ENCODE results near the gene IP6K2.

The IP6K2 gene

DNA sequence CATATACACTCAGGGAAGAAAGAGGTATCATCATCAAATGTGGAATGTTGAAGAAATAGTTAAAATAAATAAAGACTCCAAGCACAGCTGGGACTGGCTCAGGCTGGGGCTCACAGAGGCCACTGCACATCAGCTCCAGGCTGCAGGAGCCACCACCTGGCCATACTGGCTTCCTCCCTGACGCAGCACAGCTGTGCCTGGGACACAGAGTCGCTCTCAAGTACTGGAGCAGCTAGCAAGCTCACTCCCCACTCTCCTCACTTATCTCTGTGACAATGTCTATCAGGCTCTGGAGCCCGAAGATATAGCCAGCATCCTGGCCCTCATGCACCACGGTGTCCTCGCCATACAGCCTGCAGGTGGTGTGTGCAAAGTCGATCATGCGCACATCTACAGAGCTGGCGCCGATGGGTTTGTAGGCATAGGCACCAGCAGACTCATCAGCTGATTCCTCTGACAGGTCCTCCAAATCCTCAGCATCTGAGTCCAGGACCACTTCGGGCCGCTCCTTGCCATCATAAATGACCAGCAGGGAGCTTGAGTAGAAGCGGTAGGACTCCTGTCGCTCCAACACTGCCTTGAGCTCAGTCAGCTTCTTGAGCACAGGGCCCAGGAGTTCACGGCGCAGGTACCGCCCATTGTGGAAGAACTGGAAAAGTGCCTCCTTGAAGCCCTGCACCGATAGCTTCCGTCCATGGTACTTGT is 28.8 kb downstream of the IP6K2 start:
- DNase-seq, result no peak

DNA sequence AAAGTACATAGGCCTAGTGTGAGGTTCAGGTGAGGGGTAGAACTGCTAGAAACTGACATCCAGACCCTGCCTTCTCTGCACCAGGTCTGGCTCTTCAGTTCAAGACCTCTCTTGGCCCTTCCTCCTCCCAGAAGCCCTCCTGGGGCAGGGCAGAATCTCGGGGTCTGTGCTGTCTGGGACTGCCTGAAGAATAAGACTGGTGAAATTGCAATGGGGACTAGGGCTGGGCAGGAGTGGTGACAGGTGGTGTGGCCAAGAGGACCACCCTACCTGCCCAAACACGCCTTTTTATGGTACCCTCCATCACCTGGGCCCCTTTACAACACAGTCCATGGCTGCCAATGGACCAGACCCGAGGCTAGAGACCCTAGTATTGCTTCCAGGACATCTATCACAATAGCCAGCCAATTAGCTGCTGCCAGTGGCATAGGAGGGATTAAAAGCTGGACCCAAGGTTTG is 29.8 kb downstream of the IP6K2 start:
- DNase-seq, result no peak

DNA sequence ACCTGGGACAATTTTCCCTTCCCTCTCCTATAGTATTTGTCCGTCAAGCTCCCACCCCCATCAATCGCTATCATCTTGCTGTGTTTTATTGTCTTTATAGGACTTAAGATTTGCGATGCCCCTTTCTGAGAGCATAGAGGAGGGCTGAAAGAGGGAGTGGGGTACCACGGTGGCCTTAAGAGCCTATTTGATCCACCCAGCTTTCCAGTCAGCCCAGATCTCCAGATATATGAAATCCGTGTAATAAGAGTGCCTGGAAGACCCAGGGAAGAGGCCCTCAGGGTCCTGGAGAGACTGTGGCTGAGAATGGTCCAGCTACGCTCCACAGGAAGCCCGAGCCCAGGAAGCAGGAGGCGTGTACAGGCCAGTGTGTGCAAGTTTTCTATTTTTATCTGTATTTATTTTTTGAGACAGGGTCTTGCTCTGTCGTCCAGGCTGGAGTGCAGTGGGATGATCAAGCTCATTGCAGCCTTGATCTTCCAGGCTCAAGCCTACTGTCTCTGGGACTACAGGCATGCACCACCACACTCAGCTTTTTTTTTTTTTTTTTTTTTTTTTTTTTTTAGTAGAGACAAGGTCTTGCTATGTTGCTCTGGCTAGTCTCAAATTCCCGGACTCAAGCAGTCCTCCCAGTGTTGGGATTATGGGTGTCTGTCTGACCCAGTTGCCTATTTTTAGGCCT is 30.3 kb downstream of the IP6K2 start:
- no peak for DNase-seq

DNA sequence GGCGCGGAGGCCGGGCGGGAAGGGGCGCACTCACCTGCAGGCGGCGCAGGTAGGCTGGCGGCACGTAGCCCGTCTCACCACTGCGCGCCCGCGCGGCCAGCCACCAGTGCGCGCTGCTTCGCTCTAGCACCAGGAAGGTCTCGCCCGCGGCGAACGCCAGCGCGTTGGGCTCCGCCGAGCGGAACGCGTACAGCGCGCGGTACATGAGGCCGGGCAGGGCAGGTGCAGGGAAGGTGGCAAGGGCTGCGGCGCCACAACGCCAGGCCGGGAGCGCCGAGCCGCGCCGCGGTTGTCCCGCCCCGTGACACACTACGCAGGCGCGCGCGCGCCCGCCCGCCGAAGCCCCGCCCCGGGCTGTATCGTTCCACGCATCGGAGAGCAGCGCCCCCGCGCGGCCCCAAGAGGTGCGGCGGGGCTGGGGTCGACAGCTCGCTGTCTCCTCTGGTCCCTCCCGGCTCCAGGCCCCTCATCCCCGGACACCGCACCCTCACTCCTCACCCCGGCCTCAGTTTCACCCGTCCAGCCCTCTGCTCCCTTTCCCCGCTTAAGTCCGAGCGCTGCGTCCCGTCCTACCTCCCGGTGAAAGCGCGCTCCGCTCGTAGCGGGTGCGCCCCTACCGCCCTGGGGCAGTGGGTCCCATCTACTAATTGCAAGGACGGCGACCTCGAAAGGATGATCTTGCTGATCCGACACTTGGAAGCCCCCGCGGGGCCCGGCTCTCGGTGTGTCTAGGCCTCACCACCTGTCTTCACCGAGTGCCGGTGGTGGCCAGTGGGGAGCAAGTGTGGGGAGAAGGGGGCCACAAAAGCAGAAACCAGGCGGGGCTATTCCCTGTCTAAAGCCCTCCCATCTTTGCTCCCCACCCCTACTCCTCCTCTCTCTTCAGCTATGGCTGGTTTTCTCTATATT is 31.2 kb downstream of the IP6K2 start, which contains the start of gene NCKIPSD:
TSS of gene NCKIPSD (minus strand) at position 313 of the 909 bp plus-strand sequence. CDS start at position 205, 108 bp downstream.
- peak; percentile 81 for DNase-seq

DNA sequence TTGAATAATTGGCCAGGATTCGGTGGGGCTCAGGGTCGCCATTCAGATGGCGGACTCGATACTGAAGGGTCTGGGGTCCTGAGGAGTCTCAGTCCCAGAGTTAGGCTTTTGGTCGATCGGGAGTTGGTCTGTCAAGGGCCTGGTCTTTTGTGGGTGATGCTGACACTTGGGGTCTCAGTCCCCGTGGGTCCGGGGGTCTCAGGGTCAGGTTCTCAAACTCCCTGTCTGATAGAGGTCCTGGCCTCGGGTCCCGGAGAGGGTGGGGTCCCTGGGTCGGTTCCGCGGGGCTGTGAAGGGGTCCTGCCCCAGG is 31.8 kb downstream of the IP6K2 start:
- DNase-seq, result no peak

DNA sequence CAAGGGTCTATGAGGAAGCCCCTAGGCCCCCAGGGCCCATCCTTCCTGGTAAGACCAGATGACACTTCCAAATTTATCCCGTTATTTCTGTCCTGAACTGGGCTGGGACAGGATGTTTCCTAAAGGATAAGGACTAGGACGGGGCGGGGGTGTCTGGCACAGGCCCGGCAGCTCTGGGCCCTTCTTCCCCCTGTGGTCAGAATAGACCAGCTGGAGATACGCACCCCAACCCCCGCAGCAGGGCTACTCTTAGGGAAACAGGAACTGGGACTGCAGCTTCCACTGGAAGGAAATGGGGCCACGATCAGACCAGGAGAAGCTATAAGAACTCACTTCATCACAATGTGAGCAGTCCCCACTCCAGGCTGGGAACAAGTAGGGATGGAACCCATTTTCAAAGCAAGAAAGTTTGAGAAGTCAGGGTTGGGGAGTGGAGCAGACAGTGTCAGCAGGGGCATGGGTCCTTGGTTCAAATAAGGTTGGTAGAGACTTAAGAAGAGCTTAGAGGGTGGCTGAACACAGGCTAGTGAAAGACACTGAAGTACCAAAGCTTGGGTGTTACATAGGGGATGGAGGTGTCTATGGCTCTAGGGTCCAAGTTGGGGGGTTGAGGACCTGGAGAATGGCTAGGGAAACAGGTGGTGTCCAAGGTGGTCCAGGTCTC is 32.4 kb downstream of the IP6K2 start:
- DNase-seq, result no peak

DNA sequence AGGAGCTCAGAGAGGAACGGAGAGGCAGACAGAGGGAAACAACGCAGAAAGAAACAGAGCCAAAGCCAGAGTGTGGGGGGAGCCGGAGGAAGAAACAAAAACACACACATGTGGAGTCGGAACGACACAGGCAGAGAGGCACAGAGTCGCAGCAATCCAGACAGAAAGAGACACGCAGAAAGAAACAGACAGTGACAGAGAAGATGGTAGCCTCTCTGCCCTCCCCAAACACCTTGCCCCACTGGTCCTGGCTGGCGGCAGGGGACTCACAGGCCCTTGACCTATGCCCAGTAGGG is 33.0 kb downstream of the IP6K2 start:
- DNase-seq, result no peak

DNA sequence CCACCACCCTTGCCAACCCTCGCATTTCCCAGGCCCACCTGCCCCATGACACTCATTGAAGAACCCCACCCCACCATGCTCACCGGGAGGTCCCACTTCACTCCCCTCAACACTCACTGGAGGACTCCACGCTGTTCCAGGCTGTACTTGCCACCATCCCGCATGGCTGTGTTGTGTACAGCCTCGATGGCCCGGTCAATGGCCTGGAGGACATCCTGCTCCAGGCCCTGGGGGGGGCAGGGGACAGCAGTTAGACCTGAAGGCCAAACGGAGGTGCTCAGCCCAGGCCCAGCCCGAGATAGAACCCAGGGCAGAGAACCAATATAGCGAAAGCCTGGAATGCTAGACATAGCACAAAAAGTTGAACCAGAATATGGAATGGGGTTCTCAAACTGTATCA is 34.2 kb downstream of the IP6K2 start:
- DNase-seq, result no peak

DNA sequence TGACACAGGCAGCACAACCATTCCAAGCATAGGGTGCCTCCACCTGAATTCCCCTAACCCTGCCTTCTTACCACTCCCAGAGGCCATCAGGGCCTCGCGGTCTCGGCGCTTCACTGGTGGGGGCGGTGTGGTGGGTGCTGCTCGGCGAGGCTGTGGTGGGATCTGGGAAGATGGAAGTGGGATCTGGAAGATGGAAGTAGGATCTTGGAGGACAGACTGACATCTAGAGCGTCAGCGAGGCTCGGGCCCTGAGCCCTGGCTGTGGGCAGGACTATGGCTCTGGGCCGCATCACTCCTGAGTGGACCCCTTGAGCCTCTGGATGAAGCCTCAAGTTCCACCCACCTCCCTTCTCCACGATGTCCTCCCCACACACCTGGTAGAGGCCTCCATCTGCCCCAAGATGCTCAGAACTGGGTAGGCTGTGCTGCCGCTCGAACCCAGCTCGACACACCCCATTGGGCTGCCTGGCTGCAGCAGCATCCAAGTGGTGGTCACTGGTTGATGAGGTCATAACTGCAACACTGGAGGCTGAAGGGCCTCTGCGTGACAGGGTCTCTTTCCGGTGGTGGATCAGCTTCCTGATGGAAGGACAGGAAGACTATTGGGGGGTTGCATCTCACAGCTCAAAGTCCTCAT is 34.9 kb downstream of the IP6K2 start:
- DNase-seq, result no peak

DNA sequence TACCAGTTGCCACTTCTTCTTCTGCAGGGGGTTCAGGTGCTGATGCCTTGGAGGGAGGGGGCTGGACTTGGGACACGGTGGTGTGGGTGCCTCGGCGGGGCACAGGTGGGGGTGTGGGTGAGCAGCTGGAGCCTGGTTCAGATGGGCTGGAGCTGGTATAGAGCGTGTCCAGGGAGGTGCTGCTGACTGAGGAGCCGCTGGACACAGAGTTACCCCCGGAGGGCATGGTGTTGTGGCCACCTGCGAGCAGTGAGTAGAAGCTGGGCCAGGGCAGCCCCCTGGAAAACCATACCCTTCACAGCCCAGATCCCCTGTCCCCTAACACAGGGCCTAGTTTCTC is 35.5 kb downstream of the IP6K2 start:
- DNase-seq, result no peak

DNA sequence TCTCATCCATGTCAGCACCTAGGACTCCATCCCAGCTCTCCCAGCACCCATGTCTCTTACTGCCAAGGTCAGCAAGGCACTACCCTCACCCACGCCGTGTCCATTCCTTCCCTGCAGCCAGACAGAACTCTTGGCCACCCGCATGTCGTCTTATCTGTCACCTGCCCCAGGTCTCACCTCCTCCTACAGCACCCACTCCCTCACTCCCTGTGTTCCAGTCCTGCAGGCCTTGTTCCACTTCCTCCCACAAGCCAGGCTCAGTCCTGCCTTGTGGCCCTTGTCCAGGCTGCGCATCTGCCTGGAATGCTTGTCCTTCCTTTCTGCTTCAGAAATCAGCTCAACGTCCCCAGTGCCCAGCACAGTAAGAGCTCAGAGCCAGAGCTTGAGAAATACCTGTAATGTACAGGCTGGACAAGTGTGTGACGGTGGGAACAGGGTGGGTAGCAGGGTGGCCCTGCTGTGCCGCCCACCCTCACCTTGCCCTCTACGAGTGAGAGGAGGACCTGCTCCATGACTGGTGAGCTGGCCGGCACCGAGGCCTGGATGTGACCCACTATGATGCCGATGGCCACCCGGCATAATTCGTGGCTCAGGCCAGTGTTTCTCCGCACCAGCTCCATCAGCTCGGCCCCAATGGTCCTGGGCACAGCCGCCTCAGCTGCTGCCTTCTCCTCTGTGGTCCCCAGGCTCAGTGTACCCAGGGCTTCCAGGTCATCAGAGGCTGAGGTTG is 36.0 kb downstream of the IP6K2 start:
- DNase-seq, result no peak

DNA sequence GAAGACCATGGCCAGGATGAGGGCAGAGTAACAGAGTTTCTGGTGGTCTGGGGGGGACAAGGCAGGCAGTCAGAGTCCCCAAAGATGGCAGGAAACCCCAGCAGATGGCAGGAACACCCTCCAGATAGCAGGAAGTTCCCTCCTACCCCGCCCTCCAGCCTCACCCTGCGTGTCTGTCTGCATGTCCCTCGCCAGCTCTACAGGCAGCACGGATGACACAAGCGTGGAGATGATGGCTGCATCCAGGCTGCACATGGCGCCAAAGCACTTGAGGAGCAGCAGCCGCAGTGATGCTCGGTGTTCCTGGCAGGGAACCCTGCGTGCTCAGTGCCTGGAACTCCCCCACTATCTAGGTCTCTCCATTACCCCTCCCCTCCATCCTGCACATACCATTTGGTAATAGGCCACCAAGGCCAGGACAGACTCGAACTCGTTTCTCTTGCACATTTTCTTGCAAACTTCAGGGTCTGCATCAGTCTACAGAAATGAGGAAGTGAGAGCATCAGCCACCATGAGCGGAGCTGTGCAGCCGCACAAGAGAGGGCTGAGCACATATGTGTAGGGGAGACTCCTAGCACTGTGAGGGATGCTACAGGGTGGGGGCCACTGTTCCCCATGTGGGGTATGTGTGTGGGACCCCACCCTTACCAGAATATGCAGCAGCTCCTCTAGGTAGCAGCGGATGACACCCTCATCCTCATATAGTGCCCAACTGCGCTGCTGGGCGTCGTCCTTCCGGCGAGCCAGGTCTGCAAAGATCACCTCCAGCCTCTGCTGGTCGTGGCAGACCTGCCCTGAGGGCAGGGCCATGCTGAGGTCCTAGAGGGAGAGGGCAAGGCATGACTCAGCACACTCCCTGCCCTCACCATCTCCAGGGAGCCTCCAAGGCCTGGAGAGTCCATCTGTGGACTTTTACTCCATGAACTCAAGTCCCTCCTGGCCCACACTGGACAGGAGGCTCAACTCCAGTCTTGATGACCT is 37.3 kb downstream of the IP6K2 start:
- no peak for DNase-seq

DNA sequence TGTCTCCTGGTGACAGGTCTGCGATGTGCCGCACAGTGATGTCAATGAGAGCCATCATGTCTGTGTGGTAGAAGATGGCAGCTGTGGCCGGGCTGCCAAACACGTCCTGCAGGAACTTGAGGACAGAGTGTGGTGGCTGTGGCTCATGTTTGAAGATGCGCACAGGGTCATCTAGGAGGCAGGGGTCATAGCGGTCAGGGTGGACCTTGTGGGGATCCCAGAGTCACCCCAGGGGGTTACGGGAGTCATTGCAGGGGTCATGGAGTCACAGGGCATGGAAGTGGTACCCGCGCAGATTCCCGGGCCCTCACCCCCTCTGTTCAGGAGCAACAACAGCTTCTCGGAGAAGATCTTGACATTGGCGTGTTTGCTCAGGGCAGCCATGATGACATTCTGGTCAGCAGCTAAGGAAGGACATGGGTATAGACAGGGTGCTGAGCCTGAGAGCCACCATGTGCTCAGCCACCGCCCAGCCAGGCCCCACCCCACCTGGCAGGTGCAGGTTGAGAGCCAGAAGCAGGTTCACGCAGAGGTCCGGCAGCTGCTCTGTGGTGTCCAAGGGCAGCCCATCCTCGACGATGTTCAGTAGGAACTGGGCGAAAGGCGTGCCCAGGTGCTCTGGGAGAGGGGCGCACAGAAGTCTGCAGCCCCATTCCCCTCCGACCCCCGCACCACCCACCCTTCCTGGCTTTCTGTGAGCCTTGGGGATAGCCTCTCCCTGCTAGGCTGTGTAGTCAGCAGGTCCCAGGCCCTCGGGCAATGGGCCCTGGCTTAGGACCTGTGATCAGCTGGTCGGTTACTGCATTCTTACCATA is 38.2 kb downstream of the IP6K2 start:
- no peak for DNase-seq

DNA sequence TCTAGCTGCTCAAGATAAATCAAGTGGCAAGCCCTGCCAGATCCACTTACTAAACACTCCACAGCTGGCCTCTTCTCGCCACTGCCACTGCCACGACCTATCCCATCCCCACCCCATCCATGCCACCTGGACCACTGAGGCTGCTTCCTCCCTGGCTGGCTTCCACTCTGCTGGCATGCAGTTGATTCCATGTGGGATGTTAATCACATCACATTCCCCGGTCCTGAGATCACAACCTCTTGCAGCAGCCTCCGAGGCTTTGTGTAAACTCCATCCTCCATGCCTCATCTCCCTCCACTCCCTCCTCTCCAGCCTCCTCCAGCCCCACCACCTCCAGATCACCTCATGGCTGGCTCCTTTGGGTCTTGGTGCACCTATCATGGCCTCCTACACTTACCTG is 39.0 kb downstream of the IP6K2 start:
- peak; percentile 36 for DNase-seq

DNA sequence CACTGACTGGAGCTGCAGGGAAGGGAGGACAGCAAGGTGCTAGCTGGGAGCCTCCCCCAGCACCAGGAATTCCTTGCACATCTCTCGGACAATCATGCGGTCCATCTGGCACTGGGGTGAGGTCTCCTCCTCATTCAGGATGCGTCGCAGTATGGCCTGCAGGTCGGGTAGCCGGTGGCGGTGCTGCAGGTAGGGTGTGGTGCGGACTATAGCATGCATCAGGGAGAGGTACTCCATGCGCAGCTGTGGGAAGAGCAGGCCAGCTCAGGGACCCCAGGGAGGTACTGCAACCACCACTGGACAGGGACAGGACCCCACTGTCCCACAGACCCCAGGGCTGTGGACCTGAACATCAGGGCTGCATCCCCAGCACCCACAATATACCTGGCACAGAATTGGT is 42.5 kb downstream of the IP6K2 start:
- DNase-seq, result no peak

DNA sequence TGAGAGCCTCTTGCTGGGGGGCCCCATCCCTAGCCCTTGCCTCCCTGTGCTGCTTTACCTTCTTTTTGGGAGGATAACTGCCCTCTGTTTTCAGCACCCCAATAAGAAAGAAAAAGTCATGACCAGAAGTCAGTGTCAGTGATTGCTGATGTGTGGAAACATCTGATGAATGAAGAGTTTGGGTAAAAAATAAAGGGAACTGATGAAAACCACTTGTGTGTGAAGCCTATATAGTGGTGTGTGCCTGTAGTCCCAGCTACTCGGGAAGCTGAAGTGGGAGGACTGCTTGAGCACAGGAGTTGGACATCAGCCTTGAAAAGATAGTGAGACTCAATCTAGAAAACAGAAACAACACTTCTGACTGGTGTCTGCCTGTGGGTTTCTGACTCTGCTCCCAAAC is 44.5 kb downstream of the IP6K2 start:
- DNase-seq, result no peak

DNA sequence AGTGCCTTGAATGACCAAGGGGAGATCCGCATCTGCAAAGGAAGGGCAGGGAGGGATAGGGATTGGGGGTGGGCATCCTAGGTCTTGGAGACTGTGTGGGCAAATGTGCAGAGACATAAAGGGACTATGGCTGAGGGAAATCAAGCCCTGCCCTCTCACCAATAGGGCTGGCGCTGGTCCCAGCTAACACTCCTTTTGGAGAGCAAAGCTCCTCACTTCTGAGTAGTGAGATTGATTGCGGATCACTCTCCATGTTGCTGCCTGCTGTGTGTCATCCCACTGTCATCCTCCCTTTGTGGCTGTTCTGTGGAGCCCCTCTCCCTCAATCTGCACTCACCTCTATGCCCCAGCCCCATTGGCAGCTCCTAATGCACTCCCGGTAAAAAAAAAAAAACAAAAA is 52.1 kb downstream of the IP6K2 start:
- no peak for DNase-seq

DNA sequence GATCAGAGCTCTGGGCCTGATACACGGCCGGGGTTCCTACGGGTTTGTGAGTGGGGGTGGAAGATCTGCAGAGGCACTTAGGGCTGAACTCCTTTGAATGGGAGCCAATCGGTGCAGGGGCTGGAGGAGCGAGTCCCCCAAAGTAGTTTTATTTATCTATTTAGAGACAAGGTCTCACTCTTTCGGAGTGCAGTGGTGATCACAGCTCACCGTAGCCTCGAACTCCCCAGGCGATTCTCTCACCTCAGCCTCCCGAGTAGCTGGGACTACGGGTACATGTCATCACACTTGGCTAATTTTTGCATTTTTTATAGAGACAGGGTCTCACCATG is 52.7 kb downstream of the IP6K2 start:
- no peak for DNase-seq

DNA sequence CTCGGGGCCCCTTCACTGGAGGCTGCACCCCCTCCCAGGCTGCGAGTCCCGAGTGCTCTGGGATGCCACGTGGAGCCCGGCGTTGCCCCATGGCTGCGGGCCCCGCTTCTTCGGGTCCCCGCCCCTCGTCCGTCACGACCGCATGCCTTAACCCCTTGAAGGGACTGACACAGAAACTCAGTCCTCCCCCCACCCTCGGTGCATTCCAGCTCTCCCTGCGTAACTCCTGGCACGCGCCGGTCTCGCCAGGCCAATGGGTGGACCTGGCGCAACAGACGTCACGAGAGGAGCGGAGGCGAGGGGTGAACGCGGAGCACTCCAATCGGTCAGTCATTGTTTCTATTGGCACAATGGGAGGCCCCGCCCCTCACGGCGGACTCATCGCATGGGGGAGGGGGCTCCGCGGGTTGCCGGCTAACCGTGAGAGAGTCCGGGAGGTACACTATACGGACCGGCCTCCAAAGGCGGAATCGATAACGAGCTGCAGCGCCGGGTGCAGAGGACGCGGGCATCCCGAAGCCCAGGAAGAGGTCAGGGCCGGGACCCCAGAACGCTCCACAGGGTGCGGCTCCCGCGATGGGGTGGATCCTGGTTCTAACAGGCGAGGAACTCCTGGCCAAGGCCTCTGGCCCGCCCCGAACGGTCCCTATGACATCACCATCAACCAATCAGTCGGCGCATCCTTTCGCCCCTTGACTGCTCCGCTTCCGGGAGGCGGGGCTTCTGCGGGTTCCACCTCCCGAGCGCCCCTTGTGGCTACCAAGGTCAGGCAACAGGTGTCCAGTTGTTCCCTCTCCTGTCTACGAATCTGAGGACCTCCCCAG is 53.3 kb downstream of the IP6K2 start:
- DNase-seq, result peak; percentile 94

Data from fibroblast of skin of right biceps (primary cell).